BLaER1 treated with 17β-estradiol and CSF1 and Interleukin-3, amounts not matched to agents 10 nM and 100 nM (cell line): ENCODE results near the gene KIF17.

Source experiments
- H3K27ac ChIP-seq, 11 experiments: shearing (Covaris generic); formaldehyde crosslinking; 2 replicates each; pipeline ENCODE4 v1.8.1; 2022
- H3K27me3 ChIP-seq, 11 experiments: shearing (Covaris generic); formaldehyde crosslinking; 2 replicates each; pipeline ENCODE4 v1.8.1; 2022
- H3K36me3 ChIP-seq, 11 experiments: shearing (Covaris generic); formaldehyde crosslinking; 2 replicates each; pipeline ENCODE4 v1.8.1; 2022
- H3K4me1 ChIP-seq, 10 experiments: shearing (Covaris generic); formaldehyde crosslinking; 2 replicates each; pipeline ENCODE4 v1.8.1; 2022
- H3K4me2 ChIP-seq, 11 experiments: shearing (Covaris generic); formaldehyde crosslinking; 2 replicates each; pipeline ENCODE4 v1.8.1; 2022
- H3K4me3 ChIP-seq, 10 experiments: shearing (Covaris generic); formaldehyde crosslinking; 2 replicates each; pipeline ENCODE4 v1.8.1; 2022
- H3K9ac ChIP-seq, 11 experiments: shearing (Covaris generic); formaldehyde crosslinking; 2 replicates each; pipeline ENCODE4 v1.8.1; 2022
- H3K9me3 ChIP-seq, 11 experiments: shearing (Covaris generic); formaldehyde crosslinking; replicated peaks in 1 of 11; 2 replicates each; pipeline ENCODE4 v1.8.1; 2022
- H4K20me1 ChIP-seq, 11 experiments: shearing (Covaris generic); formaldehyde crosslinking; 2 replicates each; pipeline ENCODE4 v1.8.1; 2022
- Cebpa-rat ChIP-seq, 11 experiments: shearing (Covaris generic); IDR thresholded peaks; 2 replicates each; pipeline ENCODE4 v1.8.1; 2022

Gene KIF17

DNA sequence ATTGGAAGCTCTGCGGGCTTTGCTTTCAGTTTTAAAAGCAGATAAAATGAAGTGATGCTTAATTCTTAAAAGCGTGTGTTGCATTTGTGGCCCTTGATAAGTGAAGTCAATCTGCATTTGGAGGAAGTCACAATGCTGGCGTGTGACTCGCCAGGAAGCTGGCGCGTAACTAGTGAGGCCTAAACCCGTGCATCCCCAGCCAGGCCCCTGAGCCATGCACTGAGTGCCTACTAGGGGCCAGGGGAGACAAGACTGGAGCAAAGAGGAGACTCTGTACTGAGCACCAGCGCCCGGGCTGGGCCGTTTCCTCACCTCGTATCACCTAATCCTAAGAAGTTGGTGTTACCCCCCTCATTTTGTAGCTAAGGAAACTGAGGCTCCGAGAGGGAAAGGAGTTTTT is 52.1 kb downstream of the KIF17 start:
- H3K27ac ChIP-seq: peak overlapping the region in 8 of 11 experiments; percentile 3 to 61 (median 46); a peak in 12 of 22 replicates
- no peak for TF ChIP-seq Cebpa-rat (IDR thresholded peaks at IDR 0.05)
- peak overlapping the region; percentile 5 to 74 (median 44); a peak in 19 of 22 replicates for H3K4me2 ChIP-seq
- H3K27me3 ChIP-seq: no peaks in the 10 kb centered on the region
- peaks cover 0 to 3% (median 0%) of the 10 kb centered on the region in 11 experiments; a peak in 1 of 22 replicates for H4K20me1 ChIP-seq
- no peak overlapping the region for H3K4me3 ChIP-seq
- peak overlapping the region in 6 of 11 experiments; percentile 19 to 42 (median 26); a peak in 7 of 22 replicates for H3K9ac ChIP-seq
- H3K9me3 ChIP-seq: peaks cover 0 to 9% (median 5%) of the 10 kb centered on the region in 11 experiments; a peak in 9 of 22 replicates
- no peaks in the 10 kb centered on the region for H3K36me3 ChIP-seq
- H3K4me1 ChIP-seq: peaks cover 18 to 24% (median 20%) of the 10 kb centered on the region in 10 experiments

DNA sequence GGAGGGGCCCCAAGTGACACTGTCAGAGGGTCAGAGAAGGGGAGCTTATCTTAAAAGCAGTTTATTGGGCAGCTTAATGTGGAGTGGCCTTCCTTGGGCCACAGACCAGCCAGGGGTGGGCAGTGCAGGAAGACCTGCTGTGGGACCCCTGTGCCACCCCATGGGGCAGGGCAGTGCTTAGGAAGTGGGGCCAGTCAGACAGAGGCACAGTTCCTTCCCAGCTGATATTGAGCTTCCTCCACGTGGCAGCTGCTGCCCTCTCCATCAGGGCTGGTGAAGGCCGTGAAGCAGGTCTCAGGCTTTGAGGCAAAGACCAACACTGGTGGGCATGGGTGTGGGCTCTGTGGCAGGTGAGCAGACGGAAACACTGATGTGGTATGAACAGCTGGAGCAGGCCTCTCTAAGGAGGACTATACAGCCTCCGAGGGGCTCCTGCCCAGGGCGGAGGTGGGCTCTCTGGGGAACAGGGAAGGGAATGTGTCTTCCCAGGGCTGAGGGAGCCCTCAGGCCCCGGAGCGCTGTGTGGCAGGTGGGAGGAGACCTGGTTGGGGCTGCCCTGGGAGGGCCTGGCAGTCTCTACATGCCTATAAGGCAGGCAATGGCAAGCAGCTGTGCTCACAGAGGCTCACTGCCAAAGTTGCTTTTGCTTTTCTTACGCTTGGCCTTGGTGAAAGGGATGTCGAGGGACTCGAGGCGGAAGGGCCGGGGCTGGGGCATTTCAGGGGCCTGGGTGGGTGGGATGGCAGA is 53.7 kb downstream of the KIF17 start:
- H3K27me3 ChIP-seq: no peaks in the 10 kb centered on the region
- peaks cover 0 to 9% (median 5%) of the 10 kb centered on the region in 11 experiments; a peak in 9 of 22 replicates for H3K9me3 ChIP-seq
- H3K27ac ChIP-seq: peak overlapping the region in 1 of 11 experiments; percentile 7; a peak in 1 of 22 replicates
- H3K4me2 ChIP-seq: no peak overlapping the region
- no peak overlapping the region for H3K4me3 ChIP-seq
- TF ChIP-seq Cebpa-rat (IDR thresholded peaks at IDR 0.05): no peak
- H3K4me1 ChIP-seq: peaks cover 30 to 35% (median 34%) of the 10 kb centered on the region in 10 experiments
- H3K9ac ChIP-seq: no peak overlapping the region
- peaks cover 0 to 18% (median 9%) of the 10 kb centered on the region in 11 experiments; a peak in 14 of 22 replicates for H4K20me1 ChIP-seq
- H3K36me3 ChIP-seq: peaks cover 6 to 10% (median 8%) of the 10 kb centered on the region in 11 experiments; a peak in 20 of 22 replicates

GRCh38 chr1:20663365-20663764 is 54.4 kb downstream of the KIF17 start:
- H3K9me3 ChIP-seq: peaks cover 0 to 9% (median 5%) of the 10 kb centered on the region in 11 experiments; a peak in 9 of 22 replicates
- peaks cover 5 to 26% (median 16%) of the 10 kb centered on the region in 11 experiments; a peak in 17 of 22 replicates for H4K20me1 ChIP-seq
- H3K4me1 ChIP-seq: peaks cover 32 to 42% (median 37%) of the 10 kb centered on the region in 10 experiments
- peaks cover 14 to 18% (median 16%) of the 10 kb centered on the region in 11 experiments for H3K36me3 ChIP-seq
- H3K4me2 ChIP-seq: no peak overlapping the region
- H3K9ac ChIP-seq: no peak overlapping the region
- H3K4me3 ChIP-seq: no peak overlapping the region
- TF ChIP-seq Cebpa-rat (IDR thresholded peaks at IDR 0.05): no peak
- no peak overlapping the region for H3K27ac ChIP-seq
- H3K27me3 ChIP-seq: no peaks in the 10 kb centered on the region

- H3K9ac ChIP-seq: peak overlapping the region; percentile 80 to 91 (median 86)
- H3K4me3 ChIP-seq: peak overlapping the region; percentile 87 to 98 (median 92)
- peaks cover 32 to 47% (median 37%) of the 10 kb centered on the region in 10 experiments for H3K4me1 ChIP-seq
- no peaks in the 10 kb centered on the region for H3K27me3 ChIP-seq
- peak overlapping the region; percentile 84 to 96 (median 94) for H3K4me2 ChIP-seq
- peak overlapping the region; percentile 60 to 87 (median 81); a peak in 21 of 22 replicates for H3K27ac ChIP-seq
- TF ChIP-seq Cebpa-rat (IDR thresholded peaks at IDR 0.05): no peak
- peaks cover 17 to 39% (median 29%) of the 10 kb centered on the region in 11 experiments; a peak in 21 of 22 replicates for H4K20me1 ChIP-seq
- H3K36me3 ChIP-seq: peaks cover 26 to 30% (median 29%) of the 10 kb centered on the region in 11 experiments
- H3K9me3 ChIP-seq: peaks cover 0 to 7% (median 4%) of the 10 kb centered on the region in 11 experiments; a peak in 9 of 22 replicates
Measured at GRCh38 chr1:20662110-20662475, 55.7 kb downstream of the KIF17 start.

DNA sequence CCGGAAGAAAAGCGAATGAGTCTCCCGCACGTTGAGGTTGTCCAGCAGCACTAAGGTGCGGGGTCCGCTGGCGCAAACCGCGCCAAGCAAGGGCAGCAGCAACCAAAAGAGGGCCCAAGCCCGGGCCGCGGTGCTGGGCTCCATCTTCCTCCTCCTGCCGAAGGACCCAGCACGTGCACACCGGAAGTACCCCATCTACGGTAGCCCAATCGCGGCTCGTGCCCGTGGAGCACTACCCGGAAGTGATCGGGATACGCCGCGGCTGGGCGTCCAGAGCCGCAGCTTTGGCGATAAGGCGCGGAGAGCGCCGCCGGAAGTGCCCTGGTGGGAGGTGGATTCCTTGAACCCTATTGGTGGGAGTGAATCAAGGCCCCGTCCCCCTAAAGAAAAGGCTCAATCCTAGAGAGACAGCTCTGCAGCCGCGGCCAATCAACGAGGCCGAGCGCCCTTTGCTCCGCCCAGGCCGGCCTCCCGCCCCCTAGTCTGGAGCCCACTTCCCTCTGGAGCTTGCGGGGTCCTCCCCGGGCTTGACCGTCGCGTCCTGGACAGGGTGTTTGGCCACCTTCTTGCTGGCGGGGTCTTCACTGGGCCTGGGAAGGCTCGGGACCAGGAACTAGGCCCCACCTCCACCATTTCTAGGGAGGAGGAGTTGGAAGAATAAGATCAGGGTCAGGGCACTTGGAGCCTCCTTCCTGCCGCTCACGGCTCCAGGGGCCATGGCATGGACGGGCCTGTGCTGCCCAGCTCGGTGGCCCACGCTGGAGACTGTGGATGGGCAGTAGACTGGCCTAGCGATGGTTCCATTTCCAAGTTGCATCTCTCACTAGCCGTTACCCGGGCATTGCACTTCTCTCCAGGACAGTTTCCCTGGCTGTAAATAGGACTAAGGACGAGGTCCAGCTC is 56.3 kb downstream of the KIF17 start, which contains the start of gene DDOST:
DDOST (minus strand) TSS at position 163 of the 903 bp plus-strand sequence; CDS start at position 144, 19 bp downstream.
- H3K4me1 ChIP-seq: peaks cover 32 to 47% (median 37%) of the 10 kb centered on the region in 10 experiments
- H3K36me3 ChIP-seq: peaks cover 33 to 37% (median 35%) of the 10 kb centered on the region in 11 experiments
- peak within 1 kb of the TSS; percentile 83 to 91 (median 86) for H3K9ac ChIP-seq
- no peaks in the 10 kb centered on the region for H3K27me3 ChIP-seq
- H3K27ac ChIP-seq: peak within 1 kb of the TSS; percentile 67 to 87 (median 81)
- TF ChIP-seq Cebpa-rat (IDR thresholded peaks at IDR 0.05): no peak
- H4K20me1 ChIP-seq: peaks cover 24 to 45% (median 35%) of the 10 kb centered on the region in 11 experiments; a peak in 21 of 22 replicates
- peak within 1 kb of the TSS; percentile 89 to 99 (median 95) for H3K4me2 ChIP-seq
- 0 out of 22 replicates have a peak, but pooled peaks cover 0 to under 1% (median 0%) of the 10 kb centered on the region in 11 experiments for H3K9me3 ChIP-seq
- peak within 1 kb of the TSS; percentile 87 to 98 (median 92) for H3K4me3 ChIP-seq

DNA sequence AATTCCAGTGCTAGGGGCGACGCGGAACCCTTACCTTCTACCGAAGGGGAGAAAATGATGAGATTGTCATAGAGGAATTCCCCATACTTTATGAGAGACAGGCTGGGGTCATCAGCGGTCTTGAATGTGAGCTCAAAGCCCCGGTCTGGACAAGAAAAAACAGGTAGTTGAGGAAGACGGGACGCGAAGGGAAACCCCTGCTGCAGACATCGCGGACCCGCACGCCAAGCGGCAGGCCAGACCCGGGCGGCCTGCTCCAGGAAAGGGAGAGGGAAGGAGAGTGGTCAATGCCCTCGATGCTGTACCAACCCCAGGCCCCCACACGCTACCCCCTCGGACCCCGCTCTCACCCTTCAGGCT is 57.0 kb downstream of the KIF17 start:
- Histone ChIP-seq H3K4me3 (peak overlapping the region; percentile 87 to 98 (median 92)), H3K36me3 (peaks cover 39 to 43% (median 41%) of the 10 kb centered on the region in 11 experiments), H3K27ac (peak overlapping the region; percentile 67 to 87 (median 81)), H3K4me2 (peak overlapping the region; percentile 85 to 99 (median 91)), H3K27me3 (no peaks in the 10 kb centered on the region), H4K20me1 (peaks cover 30 to 52% (median 41%) of the 10 kb centered on the region in 11 experiments; a peak in 21 of 22 replicates), H3K4me1 (peaks cover 27 to 41% (median 32%) of the 10 kb centered on the region in 10 experiments), H3K9me3 (no peaks in the 10 kb centered on the region), H3K9ac (peak overlapping the region; percentile 83 to 91 (median 86))
- no peak for TF ChIP-seq Cebpa-rat (IDR thresholded peaks at IDR 0.05)

DNA sequence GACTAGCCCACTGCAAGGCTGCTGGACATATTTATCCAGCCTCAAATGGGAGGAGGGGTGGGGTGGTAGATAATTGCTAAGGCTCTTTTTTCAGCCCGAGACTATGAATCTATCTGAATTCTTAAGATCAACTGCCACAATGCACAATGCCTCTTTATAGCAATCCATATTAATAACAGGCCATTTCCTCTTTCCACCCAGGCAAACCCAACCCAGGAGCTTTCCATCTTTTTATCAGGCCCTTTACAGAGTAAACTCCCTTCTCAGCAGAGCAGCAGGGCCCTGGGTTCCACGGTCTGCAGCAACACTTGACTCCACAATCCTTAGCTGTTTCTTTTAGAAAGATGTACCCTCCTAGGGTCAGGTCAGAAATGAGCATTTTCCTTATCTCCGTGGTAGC is 57.4 kb downstream of the KIF17 start:
- no peaks in the 10 kb centered on the region for H3K9me3 ChIP-seq
- H4K20me1 ChIP-seq: peaks cover 35 to 56% (median 46%) of the 10 kb centered on the region in 11 experiments; a peak in 21 of 22 replicates
- H3K27me3 ChIP-seq: no peaks in the 10 kb centered on the region
- peaks cover 23 to 36% (median 27%) of the 10 kb centered on the region in 10 experiments for H3K4me1 ChIP-seq
- peak overlapping the region; percentile 87 to 98 (median 92) for H3K4me3 ChIP-seq
- no peak for TF ChIP-seq Cebpa-rat (IDR thresholded peaks at IDR 0.05)
- H3K9ac ChIP-seq: peak overlapping the region; percentile 83 to 91 (median 86)
- peaks cover 44 to 48% (median 46%) of the 10 kb centered on the region in 11 experiments for H3K36me3 ChIP-seq
- H3K27ac ChIP-seq: peak overlapping the region; percentile 67 to 87 (median 81)
- peak overlapping the region; percentile 85 to 99 (median 91) for H3K4me2 ChIP-seq
